22Rv1 (cell line): ENCODE results near the gene RPN1.

Experiments
- CTCF ChIP-seq: fragments of 450-650 bp; IDR thresholded peaks from 2 replicates; pipeline ENCODE4 v1.5.1; 2017; ENCODE audit warnings: mild to moderate bottlenecking
- ZFX ChIP-seq: fragments of 450-650 bp; IDR thresholded peaks from 2 replicates; pipeline ENCODE4 v1.6.1; 2017; ENCODE audit warnings: antibody characterized with exemption, borderline replicate concordance

- TF ChIP-seq CTCF (no peak), ZFX (no peak)
Observed at GRCh38 chr3:128665362-128666021, 14.9 kb upstream of the RPN1 start.
